ENCODE results near the gene CAB39.

- TF ChIP-seq, protein P1, sequence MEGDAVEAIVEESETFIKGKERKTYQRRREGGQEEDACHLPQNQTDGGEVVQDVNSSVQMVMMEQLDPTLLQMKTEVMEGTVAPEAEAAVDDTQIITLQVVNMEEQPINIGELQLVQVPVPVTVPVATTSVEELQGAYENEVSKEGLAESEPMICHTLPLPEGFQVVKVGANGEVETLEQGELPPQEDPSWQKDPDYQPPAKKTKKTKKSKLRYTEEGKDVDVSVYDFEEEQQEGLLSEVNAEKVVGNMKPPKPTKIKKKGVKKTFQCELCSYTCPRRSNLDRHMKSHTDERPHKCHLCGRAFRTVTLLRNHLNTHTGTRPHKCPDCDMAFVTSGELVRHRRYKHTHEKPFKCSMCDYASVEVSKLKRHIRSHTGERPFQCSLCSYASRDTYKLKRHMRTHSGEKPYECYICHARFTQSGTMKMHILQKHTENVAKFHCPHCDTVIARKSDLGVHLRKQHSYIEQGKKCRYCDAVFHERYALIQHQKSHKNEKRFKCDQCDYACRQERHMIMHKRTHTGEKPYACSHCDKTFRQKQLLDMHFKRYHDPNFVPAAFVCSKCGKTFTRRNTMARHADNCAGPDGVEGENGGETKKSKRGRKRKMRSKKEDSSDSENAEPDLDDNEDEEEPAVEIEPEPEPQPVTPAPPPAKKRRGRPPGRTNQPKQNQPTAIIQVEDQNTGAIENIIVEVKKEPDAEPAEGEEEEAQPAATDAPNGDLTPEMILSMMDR (IDR thresholded peaks at IDR 0.05), result no peak
- TF ChIP-seq, protein P2, sequence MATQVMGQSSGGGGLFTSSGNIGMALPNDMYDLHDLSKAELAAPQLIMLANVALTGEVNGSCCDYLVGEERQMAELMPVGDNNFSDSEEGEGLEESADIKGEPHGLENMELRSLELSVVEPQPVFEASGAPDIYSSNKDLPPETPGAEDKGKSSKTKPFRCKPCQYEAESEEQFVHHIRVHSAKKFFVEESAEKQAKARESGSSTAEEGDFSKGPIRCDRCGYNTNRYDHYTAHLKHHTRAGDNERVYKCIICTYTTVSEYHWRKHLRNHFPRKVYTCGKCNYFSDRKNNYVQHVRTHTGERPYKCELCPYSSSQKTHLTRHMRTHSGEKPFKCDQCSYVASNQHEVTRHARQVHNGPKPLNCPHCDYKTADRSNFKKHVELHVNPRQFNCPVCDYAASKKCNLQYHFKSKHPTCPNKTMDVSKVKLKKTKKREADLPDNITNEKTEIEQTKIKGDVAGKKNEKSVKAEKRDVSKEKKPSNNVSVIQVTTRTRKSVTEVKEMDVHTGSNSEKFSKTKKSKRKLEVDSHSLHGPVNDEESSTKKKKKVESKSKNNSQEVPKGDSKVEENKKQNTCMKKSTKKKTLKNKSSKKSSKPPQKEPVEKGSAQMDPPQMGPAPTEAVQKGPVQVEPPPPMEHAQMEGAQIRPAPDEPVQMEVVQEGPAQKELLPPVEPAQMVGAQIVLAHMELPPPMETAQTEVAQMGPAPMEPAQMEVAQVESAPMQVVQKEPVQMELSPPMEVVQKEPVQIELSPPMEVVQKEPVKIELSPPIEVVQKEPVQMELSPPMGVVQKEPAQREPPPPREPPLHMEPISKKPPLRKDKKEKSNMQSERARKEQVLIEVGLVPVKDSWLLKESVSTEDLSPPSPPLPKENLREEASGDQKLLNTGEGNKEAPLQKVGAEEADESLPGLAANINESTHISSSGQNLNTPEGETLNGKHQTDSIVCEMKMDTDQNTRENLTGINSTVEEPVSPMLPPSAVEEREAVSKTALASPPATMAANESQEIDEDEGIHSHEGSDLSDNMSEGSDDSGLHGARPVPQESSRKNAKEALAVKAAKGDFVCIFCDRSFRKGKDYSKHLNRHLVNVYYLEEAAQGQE (IDR thresholded peaks at IDR 0.05; ENCODE audit: insufficient read depth in 1 of 2, low read depth in 2 of 2, low read length in 1 of 2), result no peak
- TF ChIP-seq POLR2AphosphoS5 (IDR thresholded peaks at IDR 0.05; ENCODE audit: low read depth, low read length), result no peak
Measured at GRCh38 chr2:230716588-230716987, 3.9 kb downstream of the CAB39 start.
